OCI-LY7 (cell line): Measurements from ENCODE around the gene FOXD4L5. TPM values are rescaled to one million over a fixed set of nuclear protein-coding genes. Genes with fewer than 3 reads are reported as not detected.
A peak's percentile ranks its signal among the peaks of the same experiment; 100 is the strongest.
"Not testable (repeated sequence)": the region's sequence is repeated elsewhere in the genome, so short reads cannot be mapped to it uniquely, and the experiment has no call there.

Experiments used
- Bru-seq: library from RNA; stranded (reverse); fragments of 400-500 nt; gene quantifications from one replicate; lab custom pipeline; 2021; lab: Mats Ljungman, UMichigan
- BruChase-seq, 2 experiments: library from RNA; stranded (reverse); fragments of 400-500 nt; gene quantifications; one replicate each; lab custom pipeline; 2021; lab: Mats Ljungman, UMichigan
- BruUV-seq: library from RNA; stranded (reverse); fragments of 400-500 nt; replicated peaks from 2 replicates; lab custom pipeline; 2021; lab: Mats Ljungman, UMichigan
- CTCF ChIA-PET: fragments of 300-600 bp; sonication (Branson Sonifier 250); formaldehyde crosslinking; loops from one replicate; lab custom pipeline; 2022; ENCODE audit warnings: antibody characterized with exemption; ENCODE audit not compliant: unreplicated experiment; lab: Charles Lee
- POLR2A ChIA-PET: fragments of 300-600 bp; sonication (Branson Sonifier 250); formaldehyde crosslinking; loops from one replicate; lab custom pipeline; 2022; ENCODE audit warnings: antibody characterized with exemption; lab: Charles Lee
- DNase-seq: peaks from one replicate; pipeline ENCODE4 v3.0.0-alpha.2; 2015; ENCODE audit warnings: low spot score
- H2AFZ ChIP-seq: fragments of 200-600 bp; sonication (generic), shearing (Covaris generic); 2 replicates; pipeline ENCODE4 v1.6.1; 2014; ENCODE audit warnings: mild to moderate bottlenecking, antibody characterized with exemption, low read length, moderate library complexity
- H3K27ac ChIP-seq: fragments of 200-600 bp; sonication (generic); 2 replicates; pipeline ENCODE4 v1.5.1; 2014; ENCODE audit warnings: mixed run types, low read depth, mild to moderate bottlenecking, moderate library complexity, low read length, inconsistent platforms; ENCODE audit not compliant: poor library complexity, severe bottlenecking
- H3K36me3 ChIP-seq: fragments of 200-600 bp; sonication (generic); 2 replicates; pipeline ENCODE4 v1.6.1; 2014; ENCODE audit warnings: mild to moderate bottlenecking, antibody characterized with exemption, low read length, moderate library complexity, mixed read lengths; ENCODE audit not compliant: insufficient read depth
- H3K4me1 ChIP-seq: fragments of 200-600 bp; sonication (generic); 2 replicates; pipeline ENCODE4 v1.5.1; 2014; ENCODE audit warnings: mild to moderate bottlenecking, low read length; ENCODE audit not compliant: insufficient read depth, poor library complexity, severe bottlenecking
- H3K4me2 ChIP-seq: fragments of 200-600 bp; sonication (generic); 2 replicates; pipeline ENCODE4 v1.6.1; 2014; ENCODE audit warnings: mild to moderate bottlenecking, low read length
- H3K4me3 ChIP-seq: fragments of 200-600 bp; sonication (generic); 2 replicates; pipeline ENCODE4 v1.5.1; 2014; ENCODE audit warnings: mild to moderate bottlenecking, low read depth, low read length; ENCODE audit not compliant: poor library complexity, severe bottlenecking
- H3K79me2 ChIP-seq: fragments of 200-600 bp; sonication (generic); 2 replicates; pipeline ENCODE4 v1.6.1; 2016; ENCODE audit warnings: low read depth, mild to moderate bottlenecking, low read length, moderate library complexity, mixed read lengths; ENCODE audit not compliant: insufficient read depth
- H3K9me2 ChIP-seq: fragments of 200-600 bp; sonication (generic); 2 replicates; pipeline ENCODE4 v1.6.1; 2016; ENCODE audit warnings: mild to moderate bottlenecking, low read length, mixed read lengths; ENCODE audit not compliant: insufficient read depth
- H3K9me3 ChIP-seq: fragments of 200-600 bp; sonication (generic); 2 replicates; pipeline ENCODE4 v1.6.1; 2014; ENCODE audit warnings: mild to moderate bottlenecking, mixed run types, low read length, mixed read lengths
- H4K20me1 ChIP-seq: fragments of 200-600 bp; sonication (generic); 2 replicates; pipeline ENCODE4 v1.6.1; 2014; ENCODE audit warnings: mild to moderate bottlenecking, antibody characterized with exemption, low read length, moderate library complexity, mixed read lengths; ENCODE audit not compliant: insufficient read depth
- intact Hi-C: fragments of 100-400 bp; cut with micrococcal nuclease; formaldehyde crosslinking; loops from one replicate; pipeline ENCODE4 v1.10.0; 2022; ENCODE audit not compliant: unreplicated experiment
- long read RNA-seq: library from polyadenylated mRNA; stranded (forward); transcript quantifications from one replicate; pipeline ENCODE4 v2.0.0, GENCODE V29; 2022
- small RNA-seq: library from RNA; depleted of rRNA; stranded (forward); fragments of <200 nt; gene quantifications from one replicate; pipeline ENCODE3, GENCODE V24; 2014
- total RNA-seq, 2 experiments: library from RNA; depleted of rRNA in 1 of 2; stranded (reverse); fragments of >200 nt in 1 of 2; shearing (Covaris generic) in 1 of 2; gene quantifications; 2 replicates each; pipeline ENCODE4 v1.2.3, GENCODE V29; 2014 to 2022

The FOXD4L5 gene
- 0.39 TPM in 1 of 2 replicates, not detected in the other for total RNA-seq (2014; rRNA removed; shearing (Covaris generic))
- total RNA-seq (2022) = 0.93 and 1.5 TPM in 2 replicates
- percentile 29 among the genes with signal in this experiment for Bru-seq, nascent RNA
- percentile 32 among the genes with signal in this experiment for BruChase-seq, experiment 1, labeled RNA remaining after a 6-hour chase
- percentile 20 among the genes with signal in this experiment for BruChase-seq, experiment 2, labeled RNA remaining after a 2-hour chase
- long read RNA-seq = 0 reads

- H3K4me2 ChIP-seq, H4K20me1 ChIP-seq, H3K4me1 ChIP-seq, H3K36me3 ChIP-seq, H2AFZ ChIP-seq, POLR2A ChIA-PET, intact Hi-C loops, DNase-seq, H3K9me2 ChIP-seq, H3K4me3 ChIP-seq, BruUV-seq, H3K9me3 ChIP-seq, H3K79me2 ChIP-seq, H3K27ac ChIP-seq, CTCF ChIA-PET: not testable (repeated sequence)
These were observed at the start of gene FOXD4L5 for GRCh38 chr9:65285109-65285508. TSS of gene FOXD4L5 (minus strand) at chr9:65285209. CDS start at chr9:65284377, 832 bp downstream.

GRCh38 chr9:65283943-65284342 is 1.1 kb downstream of the FOXD4L5 start:
- POLR2A ChIA-PET, DNase-seq, H3K9me2 ChIP-seq, H3K27ac ChIP-seq, BruUV-seq, H3K36me3 ChIP-seq, H2AFZ ChIP-seq, CTCF ChIA-PET, intact Hi-C loops, H3K4me1 ChIP-seq, H3K9me3 ChIP-seq, H3K79me2 ChIP-seq, H3K4me2 ChIP-seq, H4K20me1 ChIP-seq, H3K4me3 ChIP-seq: not testable (repeated sequence)

GRCh38 chr9:65282976-65283375 is 2.0 kb downstream of the FOXD4L5 start:
- CTCF ChIA-PET, BruUV-seq, POLR2A ChIA-PET: not testable (repeated sequence)

More at GRCh38 chr9:65282976-65283375, 2.0 kb downstream of the FOXD4L5 start:
- H3K9me3 ChIP-seq, H3K4me2 ChIP-seq, H3K4me1 ChIP-seq, H3K36me3 ChIP-seq, H3K9me2 ChIP-seq, H2AFZ ChIP-seq, DNase-seq, intact Hi-C loops, H4K20me1 ChIP-seq, H3K79me2 ChIP-seq, H3K4me3 ChIP-seq, H3K27ac ChIP-seq: not testable (repeated sequence)

Small RNAs within 50 kb of the gene (small RNA-seq; reads per million reads assigned to genes)
- gene IGKV1OR9-1 = not detected
